Measurements from ENCODE around the gene POLE. TPM values are rescaled to one million over a fixed set of nuclear protein-coding genes. Genes with fewer than 3 reads are reported as not detected.

POLE gene
- total and polyA plus RNA-seq, 2 of the 4 experiments (the other 2 are of a cell fraction): 17.2 to 20.7 TPM

- Histone ChIP-seq H3K14ac (replicated peaks; ENCODE audit: low read depth, low read length) (no peak overlapping the region), H2BK15ac (ENCODE audit: low read depth, low read length) (no peak overlapping the region), H3K9me1 (ENCODE audit: insufficient read depth, low read length) (no peaks in the 10 kb centered on the region), H3K4me3 (ENCODE audit: insufficient read depth, low read depth, low read length) (no peak overlapping the region), H3K79me1 (ENCODE audit: low read depth in 1 of 2, low read length in 2 of 2) (no peaks in the 10 kb centered on the region), H3K18ac (ENCODE audit: low read depth, low read length) (no peak overlapping the region), H3K4me1 (ENCODE audit: control insufficient read depth, insufficient read depth, low read length) (no peaks in the 10 kb centered on the region), H3K27ac (ENCODE audit: insufficient read depth, low read length) (no peak overlapping the region), H3K9ac (ENCODE audit: low read depth, low read length) (no peak overlapping the region), H2BK5ac (ENCODE audit: low read depth, low read length, poor library complexity, severe bottlenecking) (no peak overlapping the region), H3K4ac (ENCODE audit: low read depth, low read length) (no peak overlapping the region), H4K91ac (ENCODE audit: insufficient read depth, low read depth, low read length) (no peak overlapping the region), H4K5ac (ENCODE audit: low read depth, low read length) (no peak overlapping the region), H2AK9ac (replicated peaks; ENCODE audit: low read depth, low read length, poor library complexity) (no peak overlapping the region), H3K27me3 (ENCODE audit: control insufficient read depth, insufficient read depth, low read length) (peaks cover 40% of the 10 kb centered on the region), H2AFZ (replicated peaks; ENCODE audit: low read length, poor library complexity) (no peak overlapping the region), H4K8ac (ENCODE audit: low read depth in 2 of 2, low read length in 2 of 2) (no peak overlapping the region), H4K20me1 (ENCODE audit: insufficient read depth, low read length) (no peaks in the 10 kb centered on the region), H3K56ac (ENCODE audit: extremely low read depth, insufficient read depth, low read length) (no peak overlapping the region), H2AK5ac (ENCODE audit: low read depth, low read length) (no peak overlapping the region), H2BK20ac (ENCODE audit: low read depth, low read length) (no peak overlapping the region), H3K9me3 (ENCODE audit: control insufficient read depth, insufficient read depth, low read length) (peaks cover 26% of the 10 kb centered on the region), H3K36me3 (ENCODE audit: control insufficient read depth, insufficient read depth, low read length) (no peaks in the 10 kb centered on the region), H3K4me2 (ENCODE audit: low read depth, low read length) (no peak overlapping the region), H2BK120ac (ENCODE audit: low read depth, low read length) (no peak overlapping the region), H3K23ac (ENCODE audit: low read depth, low read length) (no peak overlapping the region)
- no peak for ATAC-seq (ENCODE audit: low read depth)
- intact Hi-C loops (cut with micrococcal nuclease): loop anchor here (5.0 kb wide), 1 partner anchor 52 kb away; no protein-coding TSS in a partner anchor
- POLR2A ChIA-PET (ENCODE audit: unreplicated experiment): no interaction called here
- DNase-seq: no peak
- dilution Hi-C loops (cut with HindIII; ENCODE audit: low sequenced_read_pairs, unreplicated experiment): no loop called here
- 37% methylated on average over 2 of the region's 5 CpGs; no CpG with 5 or more reads in 1 of the 2 experiments for WGBS, 2 experiments (ENCODE audit: extremely low coverage in 2 of 2, insufficient read length in 1 of 2)
- CTCF ChIA-PET: interaction anchor here (0.9 to 1.3 kb wide), 3 partner anchors 25 to 200 kb away, joined by 4 to 11 read pairs (median 5); no protein-coding TSS in a partner anchor
- no peak for TF ChIP-seq MXI1 (IDR thresholded peaks at IDR 0.05; ENCODE audit: borderline replicate concordance, low read depth, low read length)
- no peak for TF ChIP-seq CHD1 (IDR thresholded peaks at IDR 0.05; ENCODE audit: low read depth, low read length)
- TF ChIP-seq BHLHE40 (IDR thresholded peaks at IDR 0.05; ENCODE audit: low read depth, low read length): no peak
- no TSS peak for BruUV-seq (replicated peaks)
- in situ Hi-C loops (cut with MboI; ENCODE audit: low sequenced_read_pairs): no loop called here
These were observed 73.1 kb downstream of the POLE start for GRCh38 chr12:132614029-132614428.

All from IMR-90 (cell line).